Putamen (tissue), 1 donor: ENCODE results near the gene SRRM1.
A peak's percentile ranks its signal among the peaks of the same experiment; 100 is the strongest.
"Not testable (repeated sequence)": the region's sequence is repeated elsewhere in the genome, so short reads cannot be mapped to it uniquely, and the experiment has no call there.

ENCODE experiments used
- DNase-seq: peaks from one replicate; pipeline ENCODE4 v3.0.0-alpha.2; 2016; ENCODE audit warnings: low spot score

SRRM1 gene

GRCh38 chr1:24717887-24718650 lies 75.0 kb downstream of the SRRM1 start:
- peak; percentile 98 for DNase-seq

- no peak for DNase-seq
Measured at GRCh38 chr1:24720152-24720551, 77.0 kb downstream of the SRRM1 start.

- DNase-seq: no peak
Measured at GRCh38 chr1:24721533-24721932, 78.4 kb downstream of the SRRM1 start.

GRCh38 chr1:24722073-24723035 lies 79.3 kb downstream of the SRRM1 start:
- DNase-seq: not testable (repeated sequence)
